Ovary (tissue), 3 donors: ENCODE data around the gene IL18BP.

Experiments used
- CTCF ChIP-seq, 3 donors: fragments of 450-650 bp in 2 of 3; fragments of 200-600 bp in 1 of 3; IDR thresholded peaks; one replicate each; pipeline versions ENCODE4 v1.5.1 to v1.8.0; 2016 to 2022; ENCODE audit warnings: antibody characterized with exemption in 3 of 3, mild to moderate bottlenecking in 1 of 3
- EP300 ChIP-seq: sonication (generic); formaldehyde crosslinking; IDR thresholded peaks from one replicate; pipeline ENCODE4 v1.6.1; 2017; ENCODE audit warnings: antibody characterized with exemption
- donor health status: DM: no; HTN: no; CAD: no.

GRCh38 chr11:71994786-71995185, 3.9 kb upstream of the IL18BP start:
- TF ChIP-seq CTCF (IDR thresholded peaks at IDR 0.05) (no peak), EP300 (no peak)
